GM12878 (cell line): ENCODE data around the gene ASIC2. TPM values are rescaled to one million over a fixed set of nuclear protein-coding genes. Genes with fewer than 3 reads are reported as not detected.

Experiments
- ATAC-seq: fragments of 200-7000 bp; cut with Tn5 transposase; 3 replicates; pipeline ENCODE4 v1.9.1; 2020; ENCODE audit warnings: mild to moderate bottlenecking, moderate library complexity
- BruUV-seq: library from RNA; stranded (reverse); fragments of 400-500 nt; replicated peaks from 2 replicates; lab custom pipeline; 2021; lab: Mats Ljungman, UMichigan
- CTCF ChIA-PET: fragments of 300-600 bp; sonication (Branson Sonifier 250); formaldehyde crosslinking; extraction: SDS; loops from one replicate; lab custom pipeline; 2021; ENCODE audit warnings: inconsistent platforms; lab: Yijun Ruan, JAX
- POLR2A ChIA-PET: fragments of 350-600 bp; formaldehyde crosslinking; extraction: SDS; loops from one replicate; lab custom pipeline; 2021; ENCODE audit warnings: inconsistent platforms; lab: Charles Lee
- RAD21 ChIA-PET: fragments of 300-600 bp; sonication (Branson Sonifier 250); formaldehyde crosslinking; loops from one replicate; lab custom pipeline; 2023; ENCODE audit warnings: antibody characterized with exemption; ENCODE audit not compliant: unreplicated experiment; lab: Charles Lee
- SMC1A ChIA-PET: fragments of 300-600 bp; sonication (Branson Sonifier 250); formaldehyde crosslinking; loops from one replicate; lab custom pipeline; 2023; ENCODE audit not compliant: unreplicated experiment, uncharacterized antibody; lab: Charles Lee
- DNase-seq: peaks from one replicate; pipeline ENCODE4 v3.0.0-alpha.2; 2011; ENCODE audit warnings: low read depth, low spot score
- FAIRE-seq: peaks from 3 replicates; lab custom pipeline; 2011; peaks lifted over from hg19 to GRCh38; lab: Jason Lieb, UNC
- H2AFZ ChIP-seq: 2 replicates; pipeline ENCODE4 v1.6.0; 2011; ENCODE audit warnings: low read depth, low read length, control low read depth; ENCODE audit not compliant: control insufficient read depth
- H3K27ac ChIP-seq: 2 replicates; pipeline ENCODE4 v1.5.1; 2011; ENCODE audit warnings: control low read depth; ENCODE audit not compliant: control insufficient read depth, insufficient read depth
- H3K27me3 ChIP-seq, 2 experiments: replicated peaks in 1 of 2; 2 replicates each; pipeline versions ENCODE4 v1.6.0 to v1.6.1; 2011; ENCODE audit warnings: low read length in 1 of 2; ENCODE audit not compliant: control insufficient read depth in 2 of 2, insufficient read depth in 2 of 2
- H3K36me3 ChIP-seq, 2 experiments: 2 replicates each; pipeline ENCODE4 v1.5.1; 2011; ENCODE audit warnings: low read length in 1 of 2; ENCODE audit not compliant: control insufficient read depth in 2 of 2, insufficient read depth in 2 of 2
- H3K4me1 ChIP-seq: 2 replicates; pipeline ENCODE4 v1.6.1; 2011; ENCODE audit warnings: mild to moderate bottlenecking, low read length, moderate library complexity, mixed read lengths; ENCODE audit not compliant: control insufficient read depth, insufficient read depth
- H3K4me2 ChIP-seq: 2 replicates; pipeline ENCODE4 v1.6.0; 2011; ENCODE audit warnings: control low read depth; ENCODE audit not compliant: control insufficient read depth, insufficient read depth
- H3K4me3 ChIP-seq: fragments of 200-600 bp; sonication (generic); 2 replicates; pipeline ENCODE4 v1.5.1; 2016
- H3K79me2 ChIP-seq: 2 replicates; pipeline ENCODE4 v1.6.0; 2011; ENCODE audit warnings: low read length; ENCODE audit not compliant: control insufficient read depth, insufficient read depth
- H3K9ac ChIP-seq: 2 replicates; pipeline ENCODE4 v1.8.0; 2011; ENCODE audit warnings: low read length, control low read depth, mixed read lengths; ENCODE audit not compliant: control insufficient read depth, insufficient read depth
- H3K9me3 ChIP-seq: replicated peaks from 3 replicates; pipeline ENCODE4 v1.5.1; 2011; ENCODE audit warnings: mild to moderate bottlenecking, low read length; ENCODE audit not compliant: control insufficient read depth, insufficient read depth
- H4K20me1 ChIP-seq: 2 replicates; pipeline ENCODE4 v1.6.0; 2011; ENCODE audit not compliant: control insufficient read depth, insufficient read depth
- SMAD1 ChIP-seq: fragments of 450-650 bp; IDR thresholded peaks from 2 replicates; pipeline ENCODE4 v1.6.1; 2018; ENCODE audit warnings: mild to moderate bottlenecking, low read depth; ENCODE audit not compliant: partially characterized antibody
- TBL1XR1 ChIP-seq: IDR thresholded peaks from 2 replicates; pipeline ENCODE4 v1.6.1; 2012; ENCODE audit warnings: low read depth, low read length, improper control_type of control experiment
- WGBS: methylation state at CpG from one replicate; pipeline ENCODE4 v1.1.6; 2016; ENCODE audit warnings: low lambda C conversion rate; ENCODE audit not compliant: insufficient replicate concordance, insufficient coverage; ENCODE audit errors: missing lambda C conversion rate; 5-methylcytosine and 5-hydroxymethylcytosine counted together
- in situ Hi-C: fragments of 300-500 bp; cut with MboI; formaldehyde crosslinking; loops from 9 replicates; pipeline ENCODE4 v1.14.3; 2018; ENCODE audit warnings: mixed read lengths
- intact Hi-C: fragments of 100-400 bp; cut with micrococcal nuclease; formaldehyde crosslinking; loops from one replicate; pipeline ENCODE4 v1.14.2; 2022; ENCODE audit not compliant: unreplicated experiment
- polyA plus RNA-seq, 11 experiments: library from polyadenylated mRNA; depleted of rRNA in 4 of 11; unstranded in 6 of 11; stranded (reverse) in 5 of 11; fragments of >200 nt; fragmentation: Nextera tagmentation in 4 of 11; fragmentation: Illumina TruSeq in 1 of 11; extraction: Ambion mirVana in 4 of 11; extraction: Trizol in 1 of 11; gene quantifications; 1 replicate in 1 of 11; 2 replicates in 10 of 11; pipeline versions ENCODE4 v1.2.1 to v1.2.3, GENCODE V29; 2011 to 2016; ENCODE audit warnings: inconsistent platforms in 2 of 11, missing spikeins in 2 of 11, low read depth in 1 of 11
- total RNA-seq, 4 experiments: library from RNA; depleted of rRNA in 3 of 4; stranded (reverse); fragments of >200 nt in 3 of 4; fragmentation: Illumina TruSeq in 1 of 4; extraction: Trizol in 1 of 4; gene quantifications; 2 replicates each; pipeline versions ENCODE4 v1.2.1 to v1.2.3, GENCODE V29; 2013 to 2021
- TF ChIP-seq, protein P1 (sequence below): fragments of 450-650 bp; IDR thresholded peaks from 2 replicates; pipeline ENCODE4 v1.6.1; 2017; ENCODE audit warnings: mild to moderate bottlenecking
- TF ChIP-seq, protein P2 (sequence below): IDR thresholded peaks from 2 replicates; pipeline ENCODE4 v1.6.1; 2012; ENCODE audit warnings: improper control_type of control experiment, low read depth, low read length; ENCODE audit not compliant: insufficient replicate concordance
- TF ChIP-seq, protein P3 (sequence below): IDR thresholded peaks from 2 replicates; pipeline ENCODE4 v1.6.1; 2011; ENCODE audit warnings: low read depth, mild to moderate bottlenecking, low read length, moderate library complexity, borderline replicate concordance; ENCODE audit errors: extremely low read depth
- TF ChIP-seq, protein P4 (sequence below): fragments of 450-650 bp; formaldehyde crosslinking; IDR thresholded peaks from 2 replicates; pipeline ENCODE4 v1.5.0; 2022; ENCODE audit warnings: mild to moderate bottlenecking, missing genetic modification characterization
- TF ChIP-seq, protein P5 (sequence below): fragments of 450-650 bp; IDR thresholded peaks from 2 replicates; pipeline ENCODE4 v1.6.1; 2018; ENCODE audit warnings: mild to moderate bottlenecking, low read depth, moderate library complexity; ENCODE audit not compliant: partially characterized antibody
- TF ChIP-seq, protein P6 (sequence below): IDR thresholded peaks from 2 replicates; pipeline ENCODE4 v1.6.1; 2012; ENCODE audit warnings: low read depth, low read length, improper control_type of control experiment

ASIC2 gene
- total and polyA plus RNA-seq, 10 of the 15 experiments (the other 5 are each of a cell fraction or from before 2014, with no cell fraction given) = not detected

DNA sequence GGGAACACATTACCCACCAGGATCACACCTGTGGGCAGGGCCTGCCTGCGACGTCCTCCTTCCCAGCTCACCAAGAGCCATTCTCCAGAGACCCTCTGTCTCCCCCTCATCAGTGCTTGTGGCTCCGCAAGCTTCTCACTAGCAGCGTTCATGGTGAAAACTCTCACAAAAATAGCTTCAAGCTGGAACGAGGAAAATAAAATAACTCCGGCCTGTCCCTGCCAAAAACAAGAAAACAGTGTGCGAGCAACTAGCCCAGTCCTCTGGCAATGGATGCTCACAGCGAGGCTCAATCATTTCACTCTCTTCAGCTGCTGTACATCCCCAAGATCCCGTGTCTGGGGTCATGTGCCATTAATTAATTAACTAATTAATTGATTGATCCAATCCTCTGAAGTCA, 283.5 kb downstream of the ASIC2 start:
- RAD21 ChIA-PET = no interaction called here
- FAIRE-seq (no peak), ATAC-seq (no peak), DNase-seq (no peak)
- H3K4me1 ChIP-seq = no peaks in the 10 kb centered on the region
- no peaks in the 10 kb centered on the region for H3K36me3 ChIP-seq
- WGBS = 27% methylated on average over 9 of the region's 9 CpGs
- no peaks in the 10 kb centered on the region for H3K79me2 ChIP-seq
- H3K4me3 ChIP-seq = no peak overlapping the region
- CTCF ChIA-PET = interaction anchor here (0.7 to 2.9 kb wide), 2 partner anchors 9 to 11 kb away, joined by 3 to 16 read pairs; no protein-coding TSS in a partner anchor
- POLR2A ChIA-PET = no interaction called here
- intact Hi-C loops = no loop called here
- no TSS peak for BruUV-seq
- no peak overlapping the region for H2AFZ ChIP-seq
- no peak overlapping the region for H3K4me2 ChIP-seq
- no peak overlapping the region for H3K27ac ChIP-seq
- peaks cover 3% of the 10 kb centered on the region in 2 experiments; a peak in 2 of 4 replicates for H3K27me3 ChIP-seq
- no peaks in the 10 kb centered on the region for H3K9me3 ChIP-seq
- SMC1A ChIA-PET = no interaction called here
- H4K20me1 ChIP-seq = no peaks in the 10 kb centered on the region
- in situ Hi-C loops = no loop called here
- H3K9ac ChIP-seq = no peak overlapping the region
- TF ChIP-seq, protein P1, sequence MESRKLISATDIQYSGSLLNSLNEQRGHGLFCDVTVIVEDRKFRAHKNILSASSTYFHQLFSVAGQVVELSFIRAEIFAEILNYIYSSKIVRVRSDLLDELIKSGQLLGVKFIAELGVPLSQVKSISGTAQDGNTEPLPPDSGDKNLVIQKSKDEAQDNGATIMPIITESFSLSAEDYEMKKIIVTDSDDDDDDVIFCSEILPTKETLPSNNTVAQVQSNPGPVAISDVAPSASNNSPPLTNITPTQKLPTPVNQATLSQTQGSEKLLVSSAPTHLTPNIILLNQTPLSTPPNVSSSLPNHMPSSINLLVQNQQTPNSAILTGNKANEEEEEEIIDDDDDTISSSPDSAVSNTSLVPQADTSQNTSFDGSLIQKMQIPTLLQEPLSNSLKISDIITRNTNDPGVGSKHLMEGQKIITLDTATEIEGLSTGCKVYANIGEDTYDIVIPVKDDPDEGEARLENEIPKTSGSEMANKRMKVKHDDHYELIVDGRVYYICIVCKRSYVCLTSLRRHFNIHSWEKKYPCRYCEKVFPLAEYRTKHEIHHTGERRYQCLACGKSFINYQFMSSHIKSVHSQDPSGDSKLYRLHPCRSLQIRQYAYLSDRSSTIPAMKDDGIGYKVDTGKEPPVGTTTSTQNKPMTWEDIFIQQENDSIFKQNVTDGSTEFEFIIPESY = no peak
- TF ChIP-seq, protein P2, sequence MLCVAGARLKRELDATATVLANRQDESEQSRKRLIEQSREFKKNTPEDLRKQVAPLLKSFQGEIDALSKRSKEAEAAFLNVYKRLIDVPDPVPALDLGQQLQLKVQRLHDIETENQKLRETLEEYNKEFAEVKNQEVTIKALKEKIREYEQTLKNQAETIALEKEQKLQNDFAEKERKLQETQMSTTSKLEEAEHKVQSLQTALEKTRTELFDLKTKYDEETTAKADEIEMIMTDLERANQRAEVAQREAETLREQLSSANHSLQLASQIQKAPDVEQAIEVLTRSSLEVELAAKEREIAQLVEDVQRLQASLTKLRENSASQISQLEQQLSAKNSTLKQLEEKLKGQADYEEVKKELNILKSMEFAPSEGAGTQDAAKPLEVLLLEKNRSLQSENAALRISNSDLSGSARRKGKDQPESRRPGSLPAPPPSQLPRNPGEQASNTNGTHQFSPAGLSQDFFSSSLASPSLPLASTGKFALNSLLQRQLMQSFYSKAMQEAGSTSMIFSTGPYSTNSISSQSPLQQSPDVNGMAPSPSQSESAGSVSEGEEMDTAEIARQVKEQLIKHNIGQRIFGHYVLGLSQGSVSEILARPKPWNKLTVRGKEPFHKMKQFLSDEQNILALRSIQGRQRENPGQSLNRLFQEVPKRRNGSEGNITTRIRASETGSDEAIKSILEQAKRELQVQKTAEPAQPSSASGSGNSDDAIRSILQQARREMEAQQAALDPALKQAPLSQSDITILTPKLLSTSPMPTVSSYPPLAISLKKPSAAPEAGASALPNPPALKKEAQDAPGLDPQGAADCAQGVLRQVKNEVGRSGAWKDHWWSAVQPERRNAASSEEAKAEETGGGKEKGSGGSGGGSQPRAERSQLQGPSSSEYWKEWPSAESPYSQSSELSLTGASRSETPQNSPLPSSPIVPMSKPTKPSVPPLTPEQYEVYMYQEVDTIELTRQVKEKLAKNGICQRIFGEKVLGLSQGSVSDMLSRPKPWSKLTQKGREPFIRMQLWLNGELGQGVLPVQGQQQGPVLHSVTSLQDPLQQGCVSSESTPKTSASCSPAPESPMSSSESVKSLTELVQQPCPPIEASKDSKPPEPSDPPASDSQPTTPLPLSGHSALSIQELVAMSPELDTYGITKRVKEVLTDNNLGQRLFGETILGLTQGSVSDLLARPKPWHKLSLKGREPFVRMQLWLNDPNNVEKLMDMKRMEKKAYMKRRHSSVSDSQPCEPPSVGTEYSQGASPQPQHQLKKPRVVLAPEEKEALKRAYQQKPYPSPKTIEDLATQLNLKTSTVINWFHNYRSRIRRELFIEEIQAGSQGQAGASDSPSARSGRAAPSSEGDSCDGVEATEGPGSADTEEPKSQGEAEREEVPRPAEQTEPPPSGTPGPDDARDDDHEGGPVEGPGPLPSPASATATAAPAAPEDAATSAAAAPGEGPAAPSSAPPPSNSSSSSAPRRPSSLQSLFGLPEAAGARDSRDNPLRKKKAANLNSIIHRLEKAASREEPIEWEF = no peak
- TF ChIP-seq, protein P3, sequence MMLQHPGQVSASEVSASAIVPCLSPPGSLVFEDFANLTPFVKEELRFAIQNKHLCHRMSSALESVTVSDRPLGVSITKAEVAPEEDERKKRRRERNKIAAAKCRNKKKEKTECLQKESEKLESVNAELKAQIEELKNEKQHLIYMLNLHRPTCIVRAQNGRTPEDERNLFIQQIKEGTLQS = no peak
- TF ChIP-seq, protein P4, sequence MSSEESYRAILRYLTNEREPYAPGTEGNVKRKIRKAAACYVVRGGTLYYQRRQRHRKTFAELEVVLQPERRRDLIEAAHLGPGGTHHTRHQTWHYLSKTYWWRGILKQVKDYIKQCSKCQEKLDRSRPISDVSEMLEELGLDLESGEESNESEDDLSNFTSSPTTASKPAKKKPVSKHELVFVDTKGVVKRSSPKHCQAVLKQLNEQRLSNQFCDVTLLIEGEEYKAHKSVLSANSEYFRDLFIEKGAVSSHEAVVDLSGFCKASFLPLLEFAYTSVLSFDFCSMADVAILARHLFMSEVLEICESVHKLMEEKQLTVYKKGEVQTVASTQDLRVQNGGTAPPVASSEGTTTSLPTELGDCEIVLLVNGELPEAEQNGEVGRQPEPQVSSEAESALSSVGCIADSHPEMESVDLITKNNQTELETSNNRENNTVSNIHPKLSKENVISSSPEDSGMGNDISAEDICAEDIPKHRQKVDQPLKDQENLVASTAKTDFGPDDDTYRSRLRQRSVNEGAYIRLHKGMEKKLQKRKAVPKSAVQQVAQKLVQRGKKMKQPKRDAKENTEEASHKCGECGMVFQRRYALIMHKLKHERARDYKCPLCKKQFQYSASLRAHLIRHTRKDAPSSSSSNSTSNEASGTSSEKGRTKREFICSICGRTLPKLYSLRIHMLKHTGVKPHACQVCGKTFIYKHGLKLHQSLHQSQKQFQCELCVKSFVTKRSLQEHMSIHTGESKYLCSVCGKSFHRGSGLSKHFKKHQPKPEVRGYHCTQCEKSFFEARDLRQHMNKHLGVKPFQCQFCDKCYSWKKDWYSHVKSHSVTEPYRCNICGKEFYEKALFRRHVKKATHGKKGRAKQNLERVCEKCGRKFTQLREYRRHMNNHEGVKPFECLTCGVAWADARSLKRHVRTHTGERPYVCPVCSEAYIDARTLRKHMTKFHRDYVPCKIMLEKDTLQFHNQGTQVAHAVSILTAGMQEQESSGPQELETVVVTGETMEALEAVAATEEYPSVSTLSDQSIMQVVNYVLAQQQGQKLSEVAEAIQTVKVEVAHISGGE (CRISPR knock-in tag) = no peak
- no peak for TF ChIP-seq TBL1XR1
- TF ChIP-seq, protein P5, sequence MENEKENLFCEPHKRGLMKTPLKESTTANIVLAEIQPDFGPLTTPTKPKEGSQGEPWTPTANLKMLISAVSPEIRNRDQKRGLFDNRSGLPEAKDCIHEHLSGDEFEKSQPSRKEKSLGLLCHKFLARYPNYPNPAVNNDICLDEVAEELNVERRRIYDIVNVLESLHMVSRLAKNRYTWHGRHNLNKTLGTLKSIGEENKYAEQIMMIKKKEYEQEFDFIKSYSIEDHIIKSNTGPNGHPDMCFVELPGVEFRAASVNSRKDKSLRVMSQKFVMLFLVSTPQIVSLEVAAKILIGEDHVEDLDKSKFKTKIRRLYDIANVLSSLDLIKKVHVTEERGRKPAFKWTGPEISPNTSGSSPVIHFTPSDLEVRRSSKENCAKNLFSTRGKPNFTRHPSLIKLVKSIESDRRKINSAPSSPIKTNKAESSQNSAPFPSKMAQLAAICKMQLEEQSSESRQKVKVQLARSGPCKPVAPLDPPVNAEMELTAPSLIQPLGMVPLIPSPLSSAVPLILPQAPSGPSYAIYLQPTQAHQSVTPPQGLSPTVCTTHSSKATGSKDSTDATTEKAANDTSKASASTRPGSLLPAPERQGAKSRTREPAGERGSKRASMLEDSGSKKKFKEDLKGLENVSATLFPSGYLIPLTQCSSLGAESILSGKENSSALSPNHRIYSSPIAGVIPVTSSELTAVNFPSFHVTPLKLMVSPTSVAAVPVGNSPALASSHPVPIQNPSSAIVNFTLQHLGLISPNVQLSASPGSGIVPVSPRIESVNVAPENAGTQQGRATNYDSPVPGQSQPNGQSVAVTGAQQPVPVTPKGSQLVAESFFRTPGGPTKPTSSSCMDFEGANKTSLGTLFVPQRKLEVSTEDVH = no peak
- TF ChIP-seq SMAD1 = no peak
- TF ChIP-seq, protein P6, sequence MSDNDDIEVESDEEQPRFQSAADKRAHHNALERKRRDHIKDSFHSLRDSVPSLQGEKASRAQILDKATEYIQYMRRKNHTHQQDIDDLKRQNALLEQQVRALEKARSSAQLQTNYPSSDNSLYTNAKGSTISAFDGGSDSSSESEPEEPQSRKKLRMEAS = no peak
